Breast epithelium (tissue), 4 donors: Measurements from ENCODE around the gene LRRC57. TPM values are rescaled to one million over a fixed set of nuclear protein-coding genes. Genes with fewer than 3 reads are reported as not detected.

Experiments used
- DNase-seq, 2 donors: peaks; one replicate each; pipeline ENCODE4 v3.0.0-alpha.2; 2019; ENCODE audit warnings: low spot score in 2 of 2
- H3K27ac ChIP-seq, 2 donors: fragments of 200-600 bp; sonication (generic) in 1 of 2; one replicate each; pipeline ENCODE4 v1.5.1; 2016 to 2019; ENCODE audit warnings: mild to moderate bottlenecking in 1 of 2
- H3K27me3 ChIP-seq, 2 donors: fragments of 200-600 bp; sonication (generic) in 1 of 2; one replicate each; pipeline versions ENCODE4 v1.5.1 to v1.6.0; 2017 to 2019; ENCODE audit warnings: control low read depth in 1 of 2, mild to moderate bottlenecking in 1 of 2
- H3K36me3 ChIP-seq: fragments of 200-600 bp; one replicate; pipeline ENCODE4 v1.5.1; 2019
- H3K4me1 ChIP-seq, 2 donors: fragments of 200-600 bp; sonication (generic); one replicate each; pipeline ENCODE4 v1.5.1; 2016 to 2019; ENCODE audit warnings: control low read depth in 1 of 2
- H3K4me3 ChIP-seq, 3 donors: fragments of 200-600 bp; sonication (generic); 1 replicate in 2 of 3; 2 replicates in 1 of 3; pipeline ENCODE4 v1.5.1; 2016 to 2019; ENCODE audit warnings: mild to moderate bottlenecking in 3 of 3, moderate library complexity in 2 of 3
- H3K9me3 ChIP-seq, 2 donors: fragments of 200-600 bp; sonication (generic) in 1 of 2; one replicate each; pipeline ENCODE4 v1.5.1; 2016 to 2019; ENCODE audit warnings: control low read depth in 1 of 2
- POLR2A ChIP-seq: fragments of 450-650 bp; IDR thresholded peaks from one replicate; pipeline ENCODE4 v1.6.1; 2016; ENCODE audit warnings: antibody characterized with exemption, mild to moderate bottlenecking, moderate library complexity
- POLR2AphosphoS5 ChIP-seq, 3 donors: sonication (generic); formaldehyde crosslinking; IDR thresholded peaks; one replicate each; pipeline ENCODE4 v1.6.1; 2017; ENCODE audit warnings: antibody characterized with exemption in 3 of 3
- intact Hi-C: fragments of 100-400 bp; cut with DNase I; formaldehyde crosslinking; loops from one replicate; pipeline ENCODE4 v1.15.1; 2023; ENCODE audit warnings: low total_unique reads
- total RNA-seq, 3 donors: library from RNA; depleted of rRNA; stranded (reverse); fragments of >200 nt; gene quantifications; one replicate each; pipeline ENCODE4 v1.1.0, GENCODE V29; 2016
- TF ChIP-seq, protein P1 (sequence below), 3 donors: fragments of 450-650 bp; IDR thresholded peaks; one replicate each; pipeline ENCODE4 v1.5.1; 2016 to 2017; ENCODE audit warnings: antibody characterized with exemption in 3 of 3, mild to moderate bottlenecking in 3 of 3, moderate library complexity in 3 of 3

LRRC57 gene
- total RNA-seq, 3 donors from 2014 or later = 20.3 to 23.3 (median 23.3) TPM

DNA sequence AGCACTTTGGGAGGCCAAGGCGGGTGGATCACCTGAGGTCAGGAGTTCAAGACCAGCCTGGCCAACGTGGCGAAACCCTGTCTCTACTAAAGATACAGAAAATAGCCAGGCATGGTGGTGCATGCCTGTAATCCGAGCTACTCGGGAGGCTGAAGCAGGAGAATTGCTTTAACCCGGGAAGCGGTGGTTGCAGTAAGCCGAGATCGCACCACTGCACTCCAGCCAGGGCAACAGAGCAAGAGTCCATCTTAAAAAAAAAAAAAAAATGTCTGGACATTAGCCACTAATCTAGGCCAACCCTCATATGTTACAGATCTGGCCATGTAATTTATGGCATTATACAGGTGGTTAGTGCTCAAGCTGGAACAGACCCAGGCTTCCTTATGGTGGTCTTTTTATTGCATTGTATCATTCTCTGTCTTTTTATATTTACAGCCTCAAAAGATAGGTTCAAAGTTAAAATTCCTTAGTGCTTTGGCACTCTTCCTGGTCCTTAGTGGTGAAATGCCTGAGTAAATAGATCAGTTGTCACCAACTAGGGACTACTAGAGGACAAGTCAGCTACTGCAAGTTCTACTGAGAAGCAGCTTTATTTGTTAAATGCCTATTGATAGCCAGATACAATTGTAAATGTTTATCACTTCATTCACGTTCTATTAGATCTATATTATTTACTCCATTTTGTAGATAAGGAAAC lies 42.8 kb upstream of the LRRC57 start:
- Histone ChIP-seq H3K4me1 (no peaks in the 10 kb centered on the region), H3K36me3 (no peaks in the 10 kb centered on the region), H3K27ac (no peak overlapping the region), H3K27me3 (no peaks in the 10 kb centered on the region), H3K9me3 (no peaks in the 10 kb centered on the region), H3K4me3 (no peak overlapping the region)
- DNase-seq = no peak
- intact Hi-C loops = no loop called here
- no peak for TF ChIP-seq POLR2AphosphoS5 (IDR thresholded peaks at IDR 0.05)
- TF ChIP-seq, protein P1, sequence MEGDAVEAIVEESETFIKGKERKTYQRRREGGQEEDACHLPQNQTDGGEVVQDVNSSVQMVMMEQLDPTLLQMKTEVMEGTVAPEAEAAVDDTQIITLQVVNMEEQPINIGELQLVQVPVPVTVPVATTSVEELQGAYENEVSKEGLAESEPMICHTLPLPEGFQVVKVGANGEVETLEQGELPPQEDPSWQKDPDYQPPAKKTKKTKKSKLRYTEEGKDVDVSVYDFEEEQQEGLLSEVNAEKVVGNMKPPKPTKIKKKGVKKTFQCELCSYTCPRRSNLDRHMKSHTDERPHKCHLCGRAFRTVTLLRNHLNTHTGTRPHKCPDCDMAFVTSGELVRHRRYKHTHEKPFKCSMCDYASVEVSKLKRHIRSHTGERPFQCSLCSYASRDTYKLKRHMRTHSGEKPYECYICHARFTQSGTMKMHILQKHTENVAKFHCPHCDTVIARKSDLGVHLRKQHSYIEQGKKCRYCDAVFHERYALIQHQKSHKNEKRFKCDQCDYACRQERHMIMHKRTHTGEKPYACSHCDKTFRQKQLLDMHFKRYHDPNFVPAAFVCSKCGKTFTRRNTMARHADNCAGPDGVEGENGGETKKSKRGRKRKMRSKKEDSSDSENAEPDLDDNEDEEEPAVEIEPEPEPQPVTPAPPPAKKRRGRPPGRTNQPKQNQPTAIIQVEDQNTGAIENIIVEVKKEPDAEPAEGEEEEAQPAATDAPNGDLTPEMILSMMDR (IDR thresholded peaks at IDR 0.05) = peak in 2 of 3 donors; percentile 16 to 35
- TF ChIP-seq POLR2A = no peak

DNA sequence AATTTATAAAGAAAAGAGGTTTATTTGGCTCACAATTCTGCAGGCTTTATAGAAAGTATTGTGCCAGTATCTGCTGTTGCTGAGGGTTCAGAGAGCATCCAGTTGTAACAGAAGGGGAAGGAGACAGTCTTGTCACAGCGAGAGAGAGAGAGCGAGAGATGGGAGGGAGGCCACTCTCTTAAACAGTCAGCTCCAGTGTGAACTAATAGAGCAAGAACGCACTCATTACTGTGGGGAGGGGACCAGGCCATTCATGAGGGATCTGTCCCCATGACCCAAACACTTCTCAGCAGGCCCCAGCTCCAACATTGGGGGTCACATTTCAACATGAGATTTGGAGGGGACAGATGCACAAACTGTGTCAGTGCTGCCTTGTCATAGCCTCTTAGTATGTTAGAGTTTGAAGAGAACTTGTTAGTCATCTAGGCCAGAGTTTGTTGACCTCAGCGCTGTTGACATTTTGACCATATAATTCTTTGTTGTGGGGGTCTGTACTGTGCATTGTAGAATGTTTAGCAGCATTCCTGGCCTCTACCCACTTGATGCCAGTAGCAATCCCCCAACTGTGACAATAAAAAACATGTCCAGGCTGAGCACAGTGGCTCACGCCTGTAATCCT lies 42.1 kb upstream of the LRRC57 start:
- Histone ChIP-seq H3K36me3 (no peaks in the 10 kb centered on the region), H3K27me3 (no peaks in the 10 kb centered on the region), H3K27ac (no peak overlapping the region), H3K9me3 (no peaks in the 10 kb centered on the region), H3K4me1 (no peaks in the 10 kb centered on the region), H3K4me3 (no peak overlapping the region)
- no peak for TF ChIP-seq POLR2AphosphoS5 (IDR thresholded peaks at IDR 0.05)
- TF ChIP-seq POLR2A = no peak
- TF ChIP-seq, protein P1 (IDR thresholded peaks at IDR 0.05) = no peak
- intact Hi-C loops = no loop called here
- DNase-seq = no peak

DNA sequence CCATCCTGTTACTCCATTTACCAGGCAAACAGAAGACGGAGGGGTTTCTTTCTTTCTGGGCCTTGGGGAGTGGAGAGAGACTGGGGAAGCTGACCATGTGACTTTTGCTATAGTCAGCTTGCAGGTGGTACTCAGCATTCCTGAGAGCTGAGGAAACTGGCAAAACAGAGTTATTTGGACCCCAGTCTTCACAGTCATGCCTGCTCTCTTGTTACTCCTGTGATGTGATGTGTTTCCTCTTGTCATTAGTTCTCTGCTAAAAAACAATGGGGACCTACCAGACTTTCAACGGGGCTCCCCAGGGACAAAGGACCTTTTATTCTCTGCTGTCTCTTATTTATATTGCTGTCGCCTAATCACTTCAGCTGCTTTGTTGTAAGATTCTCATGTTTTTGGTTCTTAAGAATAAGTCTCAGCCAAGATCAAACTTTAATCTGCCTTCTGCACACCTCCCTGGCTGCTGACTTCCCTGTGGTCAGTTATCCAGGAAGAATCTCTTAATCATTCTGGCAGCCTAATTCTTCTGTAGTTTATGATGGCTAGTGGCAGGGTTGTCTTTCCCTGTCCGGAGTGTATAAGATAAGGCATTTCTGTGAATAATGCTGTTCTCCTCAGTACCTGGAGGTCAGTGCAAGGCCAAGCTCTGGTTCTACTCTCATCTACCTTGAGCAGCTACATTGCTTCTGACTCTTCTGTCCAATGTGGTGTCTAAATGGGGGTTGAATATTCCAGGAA lies 35.6 kb upstream of the LRRC57 start:
- Histone ChIP-seq H3K36me3 (no peaks in the 10 kb centered on the region), H3K4me1 (no peaks in the 10 kb centered on the region), H3K27me3 (no peaks in the 10 kb centered on the region), H3K4me3 (no peak overlapping the region), H3K27ac (no peak overlapping the region), H3K9me3 (no peaks in the 10 kb centered on the region)
- DNase-seq = no peak
- intact Hi-C loops = no loop called here
- TF ChIP-seq POLR2A (no peak), POLR2AphosphoS5 (IDR thresholded peaks at IDR 0.05) (no peak)
- TF ChIP-seq, protein P1 (IDR thresholded peaks at IDR 0.05) = no peak

DNA sequence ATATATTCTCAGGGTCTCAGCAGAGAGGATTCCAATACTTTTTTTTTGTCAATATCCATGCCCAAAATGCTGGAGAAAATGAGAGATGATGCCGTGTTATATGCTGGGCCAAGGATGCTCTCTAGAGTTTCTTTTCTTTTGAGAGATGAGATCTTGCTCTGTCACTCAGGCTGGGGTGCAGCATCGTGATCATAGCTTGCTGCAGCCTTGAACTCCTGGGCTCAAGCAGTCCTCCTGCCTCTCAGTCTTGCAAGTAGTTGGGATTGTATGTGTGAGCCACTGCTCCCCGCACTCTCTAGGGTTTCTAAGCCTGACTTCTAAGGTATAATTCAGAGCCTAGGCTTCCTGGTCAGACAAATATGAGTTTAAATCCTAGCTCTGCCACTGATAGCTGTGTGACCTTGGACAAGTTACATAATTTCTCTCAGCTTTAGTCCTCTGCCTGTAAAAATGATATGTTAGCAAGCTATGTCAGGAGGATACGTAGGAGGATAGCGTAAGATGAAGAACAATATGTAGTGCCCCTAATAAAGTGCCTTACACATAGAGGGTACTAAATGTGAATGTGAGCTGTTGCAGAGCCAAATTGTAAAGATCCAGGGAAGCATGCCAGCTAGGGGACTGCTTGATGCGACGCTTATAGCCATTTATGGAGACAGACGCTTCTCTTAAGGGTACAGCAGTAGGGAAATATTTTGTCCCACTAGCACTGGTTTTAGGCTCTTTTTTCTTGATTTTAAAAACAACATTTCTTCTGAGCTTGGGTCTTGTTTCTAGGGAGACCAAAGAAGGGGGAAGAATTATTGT lies 34.2 kb upstream of the LRRC57 start:
- no peak for DNase-seq
- intact Hi-C loops = no loop called here
- Histone ChIP-seq H3K36me3 (no peaks in the 10 kb centered on the region), H3K4me3 (no peak overlapping the region), H3K9me3 (no peaks in the 10 kb centered on the region), H3K27me3 (no peaks in the 10 kb centered on the region), H3K4me1 (no peaks in the 10 kb centered on the region), H3K27ac (no peak overlapping the region)
- TF ChIP-seq POLR2A (no peak), POLR2AphosphoS5 (IDR thresholded peaks at IDR 0.05) (no peak)
- TF ChIP-seq, protein P1 (IDR thresholded peaks at IDR 0.05) = no peak
